HEK293T (cell line): Measurements from ENCODE around the gene CROCC.

ENCODE experiments used
- BHLHE40 ChIP-seq: fragments of 450-650 bp; IDR thresholded peaks from 2 replicates; pipeline ENCODE4 v1.6.1; 2016; ENCODE audit warnings: mild to moderate bottlenecking, moderate library complexity, borderline replicate concordance
- ELF4 ChIP-seq: fragments of 450-650 bp; IDR thresholded peaks from 2 replicates; pipeline ENCODE4 v1.6.1; 2017; ENCODE audit warnings: antibody characterized with exemption
- FOXA1 ChIP-seq: fragments of 450-650 bp; IDR thresholded peaks from 2 replicates; pipeline ENCODE4 v1.6.1; 2016; ENCODE audit warnings: mild to moderate bottlenecking
- FOXK2 ChIP-seq: fragments of 450-650 bp; IDR thresholded peaks from 2 replicates; pipeline ENCODE4 v1.6.1; 2016; ENCODE audit warnings: mild to moderate bottlenecking
- HDGF ChIP-seq: fragments of 450-650 bp; IDR thresholded peaks from 2 replicates; pipeline ENCODE4 v1.6.1; 2017; ENCODE audit warnings: antibody characterized with exemption, borderline replicate concordance

DNA sequence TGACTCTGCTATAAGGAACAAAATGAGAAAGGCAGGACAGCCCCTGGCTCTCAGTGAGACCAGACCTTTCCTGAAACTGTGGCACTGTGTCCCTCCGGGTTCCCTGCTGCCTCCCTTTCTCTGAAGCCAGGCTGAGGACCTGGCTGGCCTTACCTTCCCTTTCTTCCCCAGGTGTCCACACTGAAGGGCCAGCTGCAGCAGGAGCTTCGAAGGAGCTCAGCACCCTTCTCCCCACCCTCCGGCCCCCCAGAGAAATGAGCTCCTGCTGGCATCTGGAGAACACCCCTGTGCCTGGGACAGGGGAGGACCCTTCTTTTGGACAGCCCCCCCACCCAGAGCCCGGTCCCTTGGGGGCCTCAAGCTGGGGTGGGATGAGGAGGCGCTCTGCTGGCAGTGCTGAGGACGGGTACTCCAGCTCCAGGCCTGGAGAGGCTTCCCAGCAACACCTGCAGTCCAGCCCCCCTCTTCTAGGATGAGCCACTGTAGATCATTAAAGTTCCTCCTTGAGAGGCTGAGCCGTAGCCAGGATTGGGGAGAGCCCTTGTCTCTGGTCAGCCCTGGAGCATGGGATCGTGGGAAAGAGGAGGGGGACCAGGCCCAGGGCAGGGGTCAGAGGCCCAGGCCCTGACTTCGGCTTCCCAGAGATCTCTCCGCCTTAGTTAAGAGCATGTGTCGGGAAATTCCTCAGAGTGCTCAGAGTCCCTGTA lies 50.6 kb downstream of the CROCC start:
- TF ChIP-seq HDGF (no peak), FOXA1 (no peak), ELF4 (no peak), BHLHE40 (no peak), FOXK2 (no peak)
